ENCODE results near the gene CDC14B.
A peak's percentile ranks its signal among the peaks of the same experiment; 100 is the strongest.
"Not testable (repeated sequence)": the region's sequence is repeated elsewhere in the genome, so short reads cannot be mapped to it uniquely, and the experiment has no call there.

CDC14B gene

DNA sequence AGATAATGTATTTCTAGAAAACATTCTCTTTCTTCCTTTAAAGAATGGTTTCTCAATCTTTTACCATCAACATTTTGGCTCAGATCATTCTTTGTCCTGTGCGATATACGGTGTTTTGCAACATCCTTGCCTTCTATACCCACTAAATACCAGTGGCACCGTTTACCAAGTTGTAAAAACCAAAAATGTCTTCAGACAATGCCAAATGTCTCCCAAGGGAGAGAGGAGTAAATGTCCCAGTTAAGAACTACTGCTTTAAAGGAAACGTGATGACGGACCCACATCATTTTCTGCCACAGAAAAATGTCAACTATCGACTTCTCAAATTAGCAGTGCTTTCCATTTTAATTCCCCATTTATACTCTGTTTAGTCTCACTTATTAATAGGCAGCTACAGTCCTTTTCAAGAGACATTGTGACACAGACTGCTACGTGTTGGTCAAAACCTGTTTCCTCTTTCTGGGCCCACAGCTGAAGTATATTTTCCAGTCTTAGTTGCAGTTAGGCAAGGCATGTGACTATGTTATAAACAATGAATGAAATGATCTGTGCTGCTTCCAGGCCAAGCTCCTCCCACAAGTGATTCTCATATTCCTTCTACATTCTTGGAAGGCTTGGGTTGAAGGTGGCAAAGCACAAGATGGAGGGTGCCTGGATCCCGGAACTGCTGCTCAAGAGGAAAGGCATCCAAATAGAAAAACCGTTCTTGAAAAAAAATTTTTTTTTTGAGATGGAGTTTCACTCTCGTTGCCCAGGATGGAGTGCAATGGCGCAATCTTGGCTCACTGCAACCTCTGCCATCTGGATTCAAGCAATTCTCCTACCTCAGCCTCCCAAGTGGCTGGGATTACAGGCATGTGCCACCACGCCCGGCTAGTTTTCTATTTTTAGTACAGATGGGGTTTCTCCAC lies 26.7 kb upstream of the CDC14B start:
- TF ChIP-seq, protein P1, sequence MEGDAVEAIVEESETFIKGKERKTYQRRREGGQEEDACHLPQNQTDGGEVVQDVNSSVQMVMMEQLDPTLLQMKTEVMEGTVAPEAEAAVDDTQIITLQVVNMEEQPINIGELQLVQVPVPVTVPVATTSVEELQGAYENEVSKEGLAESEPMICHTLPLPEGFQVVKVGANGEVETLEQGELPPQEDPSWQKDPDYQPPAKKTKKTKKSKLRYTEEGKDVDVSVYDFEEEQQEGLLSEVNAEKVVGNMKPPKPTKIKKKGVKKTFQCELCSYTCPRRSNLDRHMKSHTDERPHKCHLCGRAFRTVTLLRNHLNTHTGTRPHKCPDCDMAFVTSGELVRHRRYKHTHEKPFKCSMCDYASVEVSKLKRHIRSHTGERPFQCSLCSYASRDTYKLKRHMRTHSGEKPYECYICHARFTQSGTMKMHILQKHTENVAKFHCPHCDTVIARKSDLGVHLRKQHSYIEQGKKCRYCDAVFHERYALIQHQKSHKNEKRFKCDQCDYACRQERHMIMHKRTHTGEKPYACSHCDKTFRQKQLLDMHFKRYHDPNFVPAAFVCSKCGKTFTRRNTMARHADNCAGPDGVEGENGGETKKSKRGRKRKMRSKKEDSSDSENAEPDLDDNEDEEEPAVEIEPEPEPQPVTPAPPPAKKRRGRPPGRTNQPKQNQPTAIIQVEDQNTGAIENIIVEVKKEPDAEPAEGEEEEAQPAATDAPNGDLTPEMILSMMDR (IDR thresholded peaks at IDR 0.05) = no peak
- peak overlapping the region in 1 of 2 donors; percentile 64 for H3K27ac ChIP-seq
- DNase-seq (ENCODE audit: low spot score) = no peak
- no peak overlapping the region for H3K4me3 ChIP-seq

DNA sequence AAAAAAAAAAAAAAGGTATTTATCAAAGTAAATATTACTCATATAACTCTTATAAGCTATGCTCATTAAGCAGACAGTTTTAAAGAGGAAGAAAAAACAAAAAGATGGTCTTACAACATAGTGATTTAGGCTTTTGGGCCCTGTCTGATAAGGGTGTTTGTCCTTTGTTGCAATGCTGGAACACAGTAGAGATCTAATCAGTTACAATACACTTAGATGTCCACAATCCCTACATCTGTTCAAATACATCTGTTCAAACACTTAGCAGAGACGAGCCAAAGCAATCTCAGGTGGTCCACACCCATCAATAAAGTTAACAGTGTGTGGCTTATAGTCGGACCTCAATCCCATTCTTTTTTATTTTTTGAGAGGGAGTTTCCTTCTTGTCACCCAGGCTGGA lies 24.5 kb upstream of the CDC14B start:
- no peak for DNase-seq (ENCODE audit: low spot score)
- Histone ChIP-seq H3K27ac (no peak overlapping the region), H3K4me3 (no peak overlapping the region)
- TF ChIP-seq, protein P1 (IDR thresholded peaks at IDR 0.05) = no peak

DNA sequence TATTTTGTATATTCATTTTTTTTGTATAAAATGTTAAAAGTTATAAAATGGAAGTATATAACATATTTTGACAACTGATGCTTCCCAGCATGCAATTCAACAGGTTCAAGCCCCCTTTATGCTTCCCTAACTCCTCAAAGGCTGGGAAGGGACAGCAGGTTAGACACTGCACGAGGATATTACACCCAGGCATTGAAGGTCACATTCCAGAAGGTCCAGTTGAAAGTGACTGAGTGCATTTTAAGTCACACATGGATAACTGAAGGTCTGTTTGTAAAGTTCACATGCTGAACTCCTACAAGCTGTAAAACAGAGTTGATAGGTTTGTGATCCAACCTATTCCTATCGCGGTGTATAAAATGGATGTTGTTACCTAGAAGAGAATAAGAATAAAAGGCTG lies 21.9 kb upstream of the CDC14B start:
- TF ChIP-seq, protein P1 (IDR thresholded peaks at IDR 0.05) = no peak
- Histone ChIP-seq H3K4me3 (no peak overlapping the region), H3K27ac (no peak overlapping the region)
- no peak for DNase-seq (ENCODE audit: low spot score)

DNA sequence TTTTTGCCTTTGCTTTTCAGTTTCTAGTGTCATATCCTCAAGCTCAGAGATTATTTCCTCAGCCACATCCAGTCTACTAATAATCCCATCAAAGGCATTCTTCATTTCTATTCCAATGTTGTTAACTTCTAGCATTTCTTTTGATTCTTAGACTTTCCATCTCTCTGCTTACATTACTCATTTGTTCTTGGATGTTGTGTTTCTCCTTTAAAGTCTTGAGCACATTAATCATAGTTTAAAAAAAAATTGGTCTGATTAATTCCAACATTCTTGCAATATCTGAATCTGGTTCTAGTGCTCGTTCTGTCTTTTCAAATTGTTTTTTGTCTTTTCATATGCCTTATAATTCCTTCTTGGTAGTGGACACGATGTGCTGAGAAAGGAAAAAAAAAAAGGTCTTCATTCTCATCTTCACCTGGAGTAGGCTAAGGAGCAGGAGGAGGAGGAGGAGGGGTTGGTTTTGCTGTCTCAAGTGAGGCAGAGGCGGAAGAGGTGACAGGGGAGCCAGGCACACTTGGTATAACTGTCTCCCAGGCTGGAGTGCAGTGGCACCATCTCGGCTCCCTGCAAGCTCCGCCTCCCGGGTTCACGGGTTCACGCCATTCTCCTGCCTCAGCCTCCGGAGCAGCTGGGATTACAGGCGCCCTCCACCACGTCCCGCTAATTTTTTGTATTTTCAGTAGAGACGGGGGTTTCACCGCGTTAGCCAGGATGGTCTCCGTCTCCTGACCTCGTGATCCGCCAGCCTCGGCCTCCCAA lies 19.1 kb upstream of the CDC14B start:
- no peak for DNase-seq (ENCODE audit: low spot score)
- TF ChIP-seq, protein P1 (IDR thresholded peaks at IDR 0.05) = no peak
- H3K4me3 ChIP-seq = no peak overlapping the region
- H3K27ac ChIP-seq = no peak overlapping the region

DNA sequence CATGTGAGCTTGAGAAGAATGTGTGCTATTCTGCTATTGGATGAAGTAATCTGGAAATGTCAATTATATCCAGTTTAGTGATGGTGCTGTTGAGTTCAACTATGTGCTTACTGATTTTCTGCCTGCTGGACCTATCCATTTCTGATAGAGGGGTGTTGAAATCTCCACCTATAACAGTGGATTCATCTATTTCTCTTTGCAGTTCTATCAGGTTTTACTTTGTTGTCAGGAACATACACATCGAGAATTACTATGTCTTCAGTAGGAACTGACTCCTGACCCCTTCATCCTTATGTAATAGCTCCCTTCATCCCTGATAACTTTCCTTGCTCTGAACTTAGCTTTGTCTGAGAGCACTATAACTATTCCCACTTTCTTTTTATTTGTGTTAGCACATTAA lies 16.7 kb upstream of the CDC14B start:
- Histone ChIP-seq H3K4me3 (no peak overlapping the region), H3K27ac (no peak overlapping the region)
- TF ChIP-seq, protein P1 (IDR thresholded peaks at IDR 0.05) = no peak
- no peak for DNase-seq (ENCODE audit: low spot score)

DNA sequence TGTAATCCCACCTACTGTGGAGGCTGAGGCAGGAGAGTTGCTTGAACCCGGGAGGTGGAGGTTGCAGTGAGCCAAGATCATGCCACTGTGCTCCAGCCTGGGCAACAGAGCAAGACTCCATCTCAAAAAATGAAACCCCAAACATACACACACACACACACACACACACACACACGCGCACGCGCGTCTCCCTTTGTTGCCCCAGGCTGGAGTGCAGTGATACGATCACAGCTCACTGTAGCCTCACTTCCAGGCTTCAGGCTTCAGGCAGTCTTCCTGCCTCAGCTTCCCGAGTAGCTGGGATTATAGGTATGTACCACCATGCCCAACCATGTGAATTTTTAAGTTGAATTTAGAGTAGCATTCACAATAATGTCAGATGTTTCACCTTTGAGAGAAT lies 13.9 kb upstream of the CDC14B start:
- not testable (repeated sequence) for H3K4me3 ChIP-seq; H3K27ac ChIP-seq; DNase-seq (ENCODE audit: low spot score)

DNA sequence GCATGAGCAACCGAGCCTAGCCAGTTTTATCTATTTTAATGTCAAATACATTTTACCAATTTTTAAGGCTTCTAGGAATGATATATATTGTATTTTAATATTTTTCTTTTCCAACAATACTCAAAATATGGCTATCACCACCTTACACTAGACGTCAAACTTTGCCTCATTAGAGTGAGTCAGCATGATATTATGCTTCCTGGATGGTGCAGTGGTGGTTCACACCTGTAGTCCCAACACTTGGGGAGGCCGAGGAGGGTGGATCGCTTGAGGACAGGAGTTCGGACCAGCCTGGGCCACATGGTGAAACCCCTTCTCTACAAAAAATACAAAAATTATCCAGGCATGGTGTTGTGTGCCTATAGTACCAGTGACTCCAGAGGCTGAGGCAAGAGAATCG lies 7.3 kb upstream of the CDC14B start:
- TF ChIP-seq, protein P1 (IDR thresholded peaks at IDR 0.05) = no peak
- no peak overlapping the region for H3K27ac ChIP-seq
- H3K4me3 ChIP-seq = no peak overlapping the region
- DNase-seq (ENCODE audit: low spot score) = no peak

Data from coronary artery (tissue), 2 donors.